H9 (cell line): ENCODE measurements around the gene AK8. TPM values are rescaled to one million over a fixed set of nuclear protein-coding genes. Genes with fewer than 3 reads are reported as not detected.

Experiments
- DNase-seq: peaks from one replicate; pipeline ENCODE4 v3.0.0-alpha.2; 2017
- H2AFZ ChIP-seq: one replicate; pipeline ENCODE4 v1.6.1; 2013; ENCODE audit warnings: mild to moderate bottlenecking, low read length, control low read depth, moderate library complexity
- H2AK5ac ChIP-seq: 2 replicates; pipeline ENCODE4 v1.6.1; 2013; ENCODE audit warnings: low read length, control low read depth, mixed read lengths; ENCODE audit not compliant: insufficient read length
- H2BK120ac ChIP-seq: one replicate; pipeline ENCODE4 v1.6.1; 2013; ENCODE audit warnings: low read depth, mild to moderate bottlenecking, low read length, control low read depth, inconsistent platforms; ENCODE audit not compliant: poor library complexity, severe bottlenecking
- H2BK12ac ChIP-seq: 2 replicates; pipeline ENCODE4 v1.6.1; 2013; ENCODE audit warnings: low read length, control low read depth, mixed read lengths, low read depth; ENCODE audit not compliant: insufficient read length
- H2BK15ac ChIP-seq: 2 replicates; pipeline ENCODE4 v1.6.1; 2013; ENCODE audit warnings: low read depth, low read length, control low read depth
- H2BK20ac ChIP-seq: one replicate; pipeline ENCODE4 v1.6.1; 2013; ENCODE audit warnings: low read depth, mild to moderate bottlenecking, low read length, control low read depth, inconsistent platforms; ENCODE audit not compliant: poor library complexity, severe bottlenecking
- H2BK5ac ChIP-seq: 2 replicates; pipeline ENCODE4 v1.6.1; 2013; ENCODE audit warnings: low read length, control low read depth, mixed read lengths; ENCODE audit not compliant: insufficient read length
- H3K14ac ChIP-seq: 2 replicates; pipeline ENCODE4 v1.6.1; 2013; ENCODE audit warnings: low read length, control low read depth; ENCODE audit not compliant: insufficient read depth
- H3K18ac ChIP-seq: 2 replicates; pipeline ENCODE4 v1.6.1; 2013; ENCODE audit warnings: low read depth, mild to moderate bottlenecking, mixed read lengths, low read length, control low read depth; ENCODE audit not compliant: insufficient read length
- H3K23ac ChIP-seq: 2 replicates; pipeline ENCODE4 v1.6.1; 2013; ENCODE audit warnings: low read length, control low read depth, mixed read lengths, low read depth; ENCODE audit not compliant: insufficient read length
- H3K23me2 ChIP-seq: 2 replicates; pipeline ENCODE4 v1.6.1; 2013; ENCODE audit warnings: low read depth, mild to moderate bottlenecking, mixed read lengths, low read length, control low read depth; ENCODE audit not compliant: insufficient read length, poor library complexity, severe bottlenecking
- H3K27ac ChIP-seq: 2 replicates; pipeline ENCODE4 v1.5.1; 2013; ENCODE audit warnings: low read length, control low read depth, mixed read lengths, low read depth; ENCODE audit not compliant: insufficient read length
- H3K27me3 ChIP-seq: 2 replicates; pipeline ENCODE4 v1.6.1; 2013; ENCODE audit warnings: low read length, control low read depth, inconsistent platforms; ENCODE audit not compliant: insufficient read depth
- H3K4ac ChIP-seq: 2 replicates; pipeline ENCODE4 v1.6.1; 2013; ENCODE audit warnings: low read depth, mild to moderate bottlenecking, control low read depth, inconsistent platforms, low read length, moderate library complexity
- H3K4me1 ChIP-seq: 2 replicates; pipeline ENCODE4 v1.6.1; 2013; ENCODE audit warnings: low read length, control low read depth, inconsistent platforms; ENCODE audit not compliant: insufficient read depth
- H3K4me2 ChIP-seq: 2 replicates; pipeline ENCODE4 v1.6.1; 2013; ENCODE audit warnings: low read length, control low read depth, mixed read lengths; ENCODE audit not compliant: insufficient read length, insufficient read depth
- H3K56ac ChIP-seq: 2 replicates; pipeline ENCODE4 v1.6.1; 2013; ENCODE audit warnings: low read depth, mild to moderate bottlenecking, mixed read lengths, low read length, control low read depth; ENCODE audit not compliant: insufficient read length
- H3K79me1 ChIP-seq: 2 replicates; pipeline ENCODE4 v1.6.1; 2013; ENCODE audit warnings: low read depth, mild to moderate bottlenecking, moderate library complexity, low read length, control low read depth, inconsistent platforms; ENCODE audit not compliant: insufficient read depth, poor library complexity, severe bottlenecking
- H3K79me2 ChIP-seq: 2 replicates; pipeline ENCODE4 v1.6.1; 2013; ENCODE audit warnings: low read length, control low read depth, inconsistent platforms; ENCODE audit not compliant: insufficient read depth
- H3K9ac ChIP-seq: 2 replicates; pipeline ENCODE4 v1.6.1; 2013; ENCODE audit warnings: low read length, control low read depth, mixed read lengths; ENCODE audit not compliant: insufficient read length; ENCODE audit errors: extremely low read depth
- H3K9me3 ChIP-seq: one replicate; pipeline ENCODE4 v1.6.1; 2013; ENCODE audit warnings: low read depth, low read length, inconsistent platforms; ENCODE audit not compliant: control insufficient read depth
- H3T11ph ChIP-seq: one replicate; pipeline ENCODE4 v1.6.1; 2013; ENCODE audit warnings: mild to moderate bottlenecking, low read length, control low read depth, inconsistent platforms
- H4K20me1 ChIP-seq: one replicate; pipeline ENCODE4 v1.6.1; 2013; ENCODE audit not compliant: control insufficient read depth, insufficient read length, insufficient read depth
- H4K5ac ChIP-seq: 2 replicates; pipeline ENCODE4 v1.6.1; 2013; ENCODE audit warnings: low read depth, mild to moderate bottlenecking, mixed read lengths, low read length, control low read depth; ENCODE audit not compliant: insufficient read length
- H4K8ac ChIP-seq: replicated peaks from 2 replicates; pipeline ENCODE4 v1.6.1; 2013; ENCODE audit warnings: low read length, control low read depth, mixed read lengths, low read depth; ENCODE audit not compliant: insufficient read length
- H4K91ac ChIP-seq: 2 replicates; pipeline ENCODE4 v1.6.1; 2013; ENCODE audit warnings: low read depth, mild to moderate bottlenecking, moderate library complexity, mixed read lengths, low read length, control low read depth; ENCODE audit not compliant: insufficient read length
- H3K27ac Mint-ChIP-seq, 3 experiments: 2 replicates in 2 of 3; 3 replicates in 1 of 3; pipeline ENCODE4 v1.8.0; 2020 to 2021; ENCODE audit warnings: mixed read lengths in 3 of 3, mild to moderate bottlenecking in 1 of 3, moderate library complexity in 1 of 3
- H3K27me3 Mint-ChIP-seq: 2 replicates; pipeline ENCODE4 v1.8.0; 2021; ENCODE audit warnings: low read depth, mild to moderate bottlenecking, moderate library complexity, mixed read lengths
- H3K36me3 Mint-ChIP-seq, 3 experiments: 2 replicates in 2 of 3; 3 replicates in 1 of 3; pipeline ENCODE4 v1.8.0; 2020 to 2021; ENCODE audit warnings: low read depth in 3 of 3, mixed read lengths in 3 of 3; ENCODE audit not compliant: insufficient read depth in 1 of 3
- H3K4me1 Mint-ChIP-seq, 2 experiments: 2 replicates each; pipeline ENCODE4 v1.8.0; 2020; ENCODE audit warnings: mixed read lengths in 2 of 2
- H3K4me3 Mint-ChIP-seq, 2 experiments: 2 replicates in 1 of 2; 3 replicates in 1 of 2; pipeline ENCODE4 v1.8.0; 2020 to 2021; ENCODE audit warnings: mild to moderate bottlenecking in 2 of 2, mixed read lengths in 2 of 2, moderate library complexity in 1 of 2
- H3K9me3 Mint-ChIP-seq, 2 experiments: 2 replicates in 1 of 2; 3 replicates in 1 of 2; pipeline ENCODE4 v1.8.0; 2020; ENCODE audit warnings: mild to moderate bottlenecking in 2 of 2, mixed read lengths in 2 of 2, moderate library complexity in 1 of 2
- WGBS: extraction: QIAGEN DNeasy Blood & Tissue Kit; methylation state at CpG from one replicate; pipeline ENCODE4 v1.1.7; 2013; ENCODE audit warnings: missing lambda C conversion rate, low lambda C conversion rate, mixed read lengths; ENCODE audit not compliant: insufficient read length; ENCODE audit errors: extremely low coverage; 5-methylcytosine and 5-hydroxymethylcytosine counted together
- total RNA-seq: library from RNA; stranded (reverse); gene quantifications from 2 replicates; pipeline ENCODE4 v1.2.1, GENCODE V29; 2021
- TF ChIP-seq, protein P1 (sequence below): fragments of 200-600 bp; sonication (generic); conservative IDR thresholded peaks from 3 replicates; pipeline ENCODE4 v1.8.0; 2021; ENCODE audit warnings: antibody characterized with exemption, mild to moderate bottlenecking

AK8 gene
- total RNA-seq, 1 experiment from 2014 or later: 0.44 TPM

DNA sequence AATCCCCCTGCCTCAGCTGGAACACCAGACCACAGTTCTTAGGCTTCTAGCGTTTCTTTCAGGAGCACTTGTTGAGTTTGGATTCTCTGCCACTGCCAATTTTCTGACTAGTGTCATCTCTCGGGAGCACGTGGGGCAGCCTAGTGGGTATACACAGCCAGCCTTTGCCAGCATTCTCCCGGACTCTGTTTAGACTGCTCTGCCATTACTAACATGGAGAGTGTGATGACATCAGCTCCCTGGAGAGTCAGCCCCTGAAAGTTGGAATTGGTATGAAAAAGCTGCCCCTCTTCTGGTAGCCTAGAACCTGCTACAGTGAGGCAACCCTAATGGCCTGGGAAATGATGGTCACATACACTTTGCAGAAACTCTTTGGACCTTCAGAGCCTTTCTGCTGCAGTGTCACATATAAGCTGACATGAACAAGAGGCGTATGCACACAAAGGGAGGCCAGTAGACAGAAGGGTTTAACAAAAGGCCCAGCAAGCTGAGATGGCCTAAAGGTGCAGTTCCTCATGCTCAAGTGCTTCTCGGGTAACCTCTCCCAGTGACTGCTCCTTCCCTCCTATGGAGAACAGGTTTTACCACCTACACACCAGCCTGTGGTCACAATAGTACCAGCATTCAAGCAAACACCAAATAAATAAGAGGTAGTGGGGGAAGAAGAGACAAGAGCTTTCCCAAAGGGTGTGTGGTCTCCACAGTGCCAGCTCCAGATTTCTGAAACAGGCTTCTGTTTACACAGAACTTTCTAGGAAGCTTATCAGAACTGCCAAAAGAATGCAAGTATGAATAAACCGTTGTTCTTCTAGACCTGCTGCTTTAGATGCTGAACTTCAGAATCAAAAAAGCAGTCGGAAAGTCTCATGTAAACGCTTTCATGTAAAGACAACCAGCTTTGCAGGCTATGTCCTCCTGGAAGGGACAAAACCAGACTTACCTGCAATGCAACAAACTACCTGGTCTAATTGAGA lies 17.1 kb upstream of the AK8 start:
- H3K9me3 ChIP-seq: no peaks in the 10 kb centered on the region
- no peak overlapping the region for H2AK5ac ChIP-seq
- H3K27ac Mint-ChIP-seq: no peak overlapping the region
- no peak for DNase-seq
- no peaks in the 10 kb centered on the region for H3K79me2 ChIP-seq
- no peak overlapping the region for H4K8ac ChIP-seq
- H3K27me3 ChIP-seq: no peaks in the 10 kb centered on the region
- H3T11ph ChIP-seq: no peak overlapping the region
- H3K27me3 Mint-ChIP-seq: no peaks in the 10 kb centered on the region
- peaks cover 3 to 4% of the 10 kb centered on the region in 2 experiments; a peak in 2 of 4 replicates for H3K4me1 Mint-ChIP-seq
- H3K27ac ChIP-seq: no peak overlapping the region
- H3K4me3 Mint-ChIP-seq: no peak overlapping the region
- H3K18ac ChIP-seq: no peak overlapping the region
- no peak overlapping the region for H3K9ac ChIP-seq
- no peaks in the 10 kb centered on the region for H3K79me1 ChIP-seq
- peaks cover 10 to 49% (median 32%) of the 10 kb centered on the region in 3 experiments for H3K36me3 Mint-ChIP-seq
- H3K9me3 Mint-ChIP-seq: no peaks in the 10 kb centered on the region
- H3K4ac ChIP-seq: no peak overlapping the region
- no peaks in the 10 kb centered on the region for H3K4me1 ChIP-seq
- no peak overlapping the region for H4K5ac ChIP-seq
- TF ChIP-seq, protein P1, sequence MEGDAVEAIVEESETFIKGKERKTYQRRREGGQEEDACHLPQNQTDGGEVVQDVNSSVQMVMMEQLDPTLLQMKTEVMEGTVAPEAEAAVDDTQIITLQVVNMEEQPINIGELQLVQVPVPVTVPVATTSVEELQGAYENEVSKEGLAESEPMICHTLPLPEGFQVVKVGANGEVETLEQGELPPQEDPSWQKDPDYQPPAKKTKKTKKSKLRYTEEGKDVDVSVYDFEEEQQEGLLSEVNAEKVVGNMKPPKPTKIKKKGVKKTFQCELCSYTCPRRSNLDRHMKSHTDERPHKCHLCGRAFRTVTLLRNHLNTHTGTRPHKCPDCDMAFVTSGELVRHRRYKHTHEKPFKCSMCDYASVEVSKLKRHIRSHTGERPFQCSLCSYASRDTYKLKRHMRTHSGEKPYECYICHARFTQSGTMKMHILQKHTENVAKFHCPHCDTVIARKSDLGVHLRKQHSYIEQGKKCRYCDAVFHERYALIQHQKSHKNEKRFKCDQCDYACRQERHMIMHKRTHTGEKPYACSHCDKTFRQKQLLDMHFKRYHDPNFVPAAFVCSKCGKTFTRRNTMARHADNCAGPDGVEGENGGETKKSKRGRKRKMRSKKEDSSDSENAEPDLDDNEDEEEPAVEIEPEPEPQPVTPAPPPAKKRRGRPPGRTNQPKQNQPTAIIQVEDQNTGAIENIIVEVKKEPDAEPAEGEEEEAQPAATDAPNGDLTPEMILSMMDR: no peak
- H2BK120ac ChIP-seq: no peak overlapping the region
- H3K4me2 ChIP-seq: no peak overlapping the region
- H2AFZ ChIP-seq: no peak overlapping the region
- no peaks in the 10 kb centered on the region for H4K20me1 ChIP-seq
- no peak overlapping the region for H4K91ac ChIP-seq
- H2BK5ac ChIP-seq: no peak overlapping the region
- WGBS: no CpG with 5 or more reads among the region's 9 CpGs
- H3K23me2 ChIP-seq: no peaks in the 10 kb centered on the region
- no peak overlapping the region for H2BK12ac ChIP-seq
- no peak overlapping the region for H3K23ac ChIP-seq
- H3K14ac ChIP-seq: no peak overlapping the region
- no peak overlapping the region for H3K56ac ChIP-seq
- no peak overlapping the region for H2BK15ac ChIP-seq
- no peak overlapping the region for H2BK20ac ChIP-seq
